ENCODE data around the gene DOCK1.

The DOCK1 gene

DNA sequence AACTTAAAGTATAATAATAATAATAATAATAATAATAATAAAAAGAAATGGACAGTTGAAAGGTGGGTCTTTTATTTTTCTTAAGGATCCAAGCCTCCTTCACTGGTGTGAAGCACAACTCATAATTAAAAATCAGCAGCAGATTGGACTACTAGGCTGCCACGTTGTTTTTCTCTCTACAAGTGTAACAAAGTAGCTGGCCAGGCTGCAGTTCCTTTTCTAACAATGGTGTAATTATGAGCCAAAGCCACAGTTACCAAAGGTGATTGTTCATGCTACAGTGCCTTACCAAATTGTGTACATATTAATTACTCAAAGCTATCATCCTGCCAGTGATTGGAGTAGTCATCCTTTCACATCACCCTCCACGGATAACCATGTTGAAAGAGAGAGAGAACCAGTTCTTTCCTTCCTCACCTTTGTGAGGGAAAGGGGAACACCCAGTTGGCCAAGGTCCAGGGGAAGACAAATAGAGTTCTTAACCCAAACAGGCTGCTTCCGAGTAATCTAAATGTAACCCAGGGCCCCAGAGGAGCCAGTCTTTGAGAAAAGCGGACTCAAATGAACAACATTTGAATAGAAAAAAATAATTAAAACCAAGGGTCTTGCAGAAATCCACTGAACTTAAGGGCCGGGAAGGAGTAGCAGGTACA lies 557.5 kb downstream of the DOCK1 start:
- DNase-seq (ENCODE audit: low read depth) = no peak

DNA sequence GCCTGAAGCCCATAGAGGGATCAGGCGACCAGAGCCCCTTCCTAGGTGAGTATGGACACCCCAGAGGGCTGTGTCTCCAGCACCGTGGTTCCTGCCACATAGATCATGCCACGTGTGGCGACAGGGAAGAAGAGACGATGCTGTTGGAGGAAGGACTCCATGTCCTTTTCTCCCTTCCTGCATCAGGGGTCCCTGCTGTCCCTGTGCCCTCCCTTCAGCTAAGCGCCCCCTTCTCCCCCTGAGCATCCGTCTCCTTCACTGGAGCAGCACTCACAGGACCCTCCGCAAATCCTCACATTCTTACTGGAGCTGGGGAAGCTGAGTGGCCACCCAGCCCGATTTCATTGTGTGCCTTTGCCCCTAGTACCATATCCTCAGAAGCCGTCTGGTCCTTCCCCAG lies 558.3 kb downstream of the DOCK1 start:
- DNase-seq (ENCODE audit: low read depth) = no peak
- TF ChIP-seq, protein P1, sequence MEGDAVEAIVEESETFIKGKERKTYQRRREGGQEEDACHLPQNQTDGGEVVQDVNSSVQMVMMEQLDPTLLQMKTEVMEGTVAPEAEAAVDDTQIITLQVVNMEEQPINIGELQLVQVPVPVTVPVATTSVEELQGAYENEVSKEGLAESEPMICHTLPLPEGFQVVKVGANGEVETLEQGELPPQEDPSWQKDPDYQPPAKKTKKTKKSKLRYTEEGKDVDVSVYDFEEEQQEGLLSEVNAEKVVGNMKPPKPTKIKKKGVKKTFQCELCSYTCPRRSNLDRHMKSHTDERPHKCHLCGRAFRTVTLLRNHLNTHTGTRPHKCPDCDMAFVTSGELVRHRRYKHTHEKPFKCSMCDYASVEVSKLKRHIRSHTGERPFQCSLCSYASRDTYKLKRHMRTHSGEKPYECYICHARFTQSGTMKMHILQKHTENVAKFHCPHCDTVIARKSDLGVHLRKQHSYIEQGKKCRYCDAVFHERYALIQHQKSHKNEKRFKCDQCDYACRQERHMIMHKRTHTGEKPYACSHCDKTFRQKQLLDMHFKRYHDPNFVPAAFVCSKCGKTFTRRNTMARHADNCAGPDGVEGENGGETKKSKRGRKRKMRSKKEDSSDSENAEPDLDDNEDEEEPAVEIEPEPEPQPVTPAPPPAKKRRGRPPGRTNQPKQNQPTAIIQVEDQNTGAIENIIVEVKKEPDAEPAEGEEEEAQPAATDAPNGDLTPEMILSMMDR (conservative IDR thresholded peaks at IDR 0.05; ENCODE audit: low read depth, low read length) = no peak
- no peak overlapping the region for H3K4me3 ChIP-seq (ENCODE audit: low read depth, low read length)

More for the DNA sequence above, 557.5 kb downstream of the DOCK1 start:
- TF ChIP-seq, protein P1 (conservative IDR thresholded peaks at IDR 0.05; ENCODE audit: low read depth, low read length) = no peak
- no peak overlapping the region for H3K4me3 ChIP-seq (ENCODE audit: low read depth, low read length)

GRCh38 chr10:127464561-127464960 lies 559.3 kb downstream of the DOCK1 start:
- H3K4me3 ChIP-seq (ENCODE audit: low read depth, low read length) = no peak overlapping the region
- TF ChIP-seq, protein P1 (conservative IDR thresholded peaks at IDR 0.05; ENCODE audit: low read depth, low read length) = no peak
- no peak for DNase-seq (ENCODE audit: low read depth)

- TF ChIP-seq, protein P1 (conservative IDR thresholded peaks at IDR 0.05; ENCODE audit: low read depth, low read length) = no peak
- DNase-seq (ENCODE audit: low read depth) = no peak
- no peak overlapping the region for H3K4me3 ChIP-seq (ENCODE audit: low read depth, low read length)
These were observed 562.6 kb downstream of the DOCK1 start for GRCh38 chr10:127467811-127468210.

DNA sequence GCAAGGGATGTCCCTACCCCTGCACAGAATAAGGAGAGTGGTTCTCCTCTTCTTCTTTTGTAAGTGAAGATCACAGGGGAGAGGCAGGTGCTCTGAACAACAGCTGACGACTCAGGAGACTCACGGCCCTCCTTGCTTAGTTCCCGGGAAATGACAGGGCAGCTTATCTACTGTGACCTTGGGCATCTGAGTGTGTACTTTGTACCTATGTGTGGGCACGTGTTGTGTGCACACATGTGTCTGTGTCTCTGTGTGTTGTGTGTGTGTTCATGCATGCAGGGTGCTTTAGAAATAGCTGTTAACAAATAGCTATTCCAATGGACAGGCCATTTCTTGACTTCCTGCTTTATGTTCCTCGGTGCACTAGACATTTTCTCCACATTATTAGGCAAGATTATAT lies 563.4 kb downstream of the DOCK1 start:
- TF ChIP-seq, protein P1 (conservative IDR thresholded peaks at IDR 0.05; ENCODE audit: low read depth, low read length) = no peak
- H3K4me3 ChIP-seq (ENCODE audit: low read depth, low read length) = no peak overlapping the region
- DNase-seq (ENCODE audit: low read depth) = no peak

GRCh38 chr10:127470911-127471310 lies 565.7 kb downstream of the DOCK1 start:
- DNase-seq (ENCODE audit: low read depth) = no peak
- TF ChIP-seq, protein P1 (conservative IDR thresholded peaks at IDR 0.05; ENCODE audit: low read depth, low read length) = no peak
- no peak overlapping the region for H3K4me3 ChIP-seq (ENCODE audit: low read depth, low read length)

DNA sequence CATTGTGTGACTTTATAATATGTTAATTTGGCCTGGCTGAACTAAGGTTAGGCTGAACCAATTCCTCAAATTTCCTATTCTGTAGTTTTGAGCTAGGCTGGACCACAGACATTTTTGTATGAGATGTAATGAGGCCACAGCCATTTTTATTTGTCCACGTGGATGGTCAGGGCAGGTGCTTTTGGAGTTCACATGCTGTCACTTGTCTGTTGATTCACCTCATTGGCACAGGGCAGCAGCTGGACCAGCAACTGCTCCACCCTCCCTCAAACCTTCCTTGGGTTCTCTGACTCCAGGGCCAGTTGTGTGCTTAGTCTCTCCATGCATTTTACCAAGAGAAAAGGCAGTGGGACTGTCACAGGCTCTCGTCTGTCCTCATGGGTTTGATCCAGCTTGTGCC lies 567.7 kb downstream of the DOCK1 start:
- no peak overlapping the region for H3K4me3 ChIP-seq (ENCODE audit: low read depth, low read length)
- TF ChIP-seq, protein P1 (conservative IDR thresholded peaks at IDR 0.05; ENCODE audit: low read depth, low read length) = no peak
- DNase-seq (ENCODE audit: low read depth) = no peak

Data from choroid plexus epithelial cell (primary cell).